NB4 (cell line): Measurements from ENCODE around the gene KRTAP10-1.

Source experiments
- POLR2A ChIP-seq: IDR thresholded peaks from 2 replicates; pipeline ENCODE4 v1.6.1; 2011; ENCODE audit warnings: mild to moderate bottlenecking; ENCODE audit not compliant: insufficient read length; ENCODE audit errors: extremely low read depth
- TF ChIP-seq, protein P1 (sequence below): IDR thresholded peaks from one replicate; pipeline ENCODE4 v1.5.1; 2012; ENCODE audit warnings: low read depth, low read length

DNA sequence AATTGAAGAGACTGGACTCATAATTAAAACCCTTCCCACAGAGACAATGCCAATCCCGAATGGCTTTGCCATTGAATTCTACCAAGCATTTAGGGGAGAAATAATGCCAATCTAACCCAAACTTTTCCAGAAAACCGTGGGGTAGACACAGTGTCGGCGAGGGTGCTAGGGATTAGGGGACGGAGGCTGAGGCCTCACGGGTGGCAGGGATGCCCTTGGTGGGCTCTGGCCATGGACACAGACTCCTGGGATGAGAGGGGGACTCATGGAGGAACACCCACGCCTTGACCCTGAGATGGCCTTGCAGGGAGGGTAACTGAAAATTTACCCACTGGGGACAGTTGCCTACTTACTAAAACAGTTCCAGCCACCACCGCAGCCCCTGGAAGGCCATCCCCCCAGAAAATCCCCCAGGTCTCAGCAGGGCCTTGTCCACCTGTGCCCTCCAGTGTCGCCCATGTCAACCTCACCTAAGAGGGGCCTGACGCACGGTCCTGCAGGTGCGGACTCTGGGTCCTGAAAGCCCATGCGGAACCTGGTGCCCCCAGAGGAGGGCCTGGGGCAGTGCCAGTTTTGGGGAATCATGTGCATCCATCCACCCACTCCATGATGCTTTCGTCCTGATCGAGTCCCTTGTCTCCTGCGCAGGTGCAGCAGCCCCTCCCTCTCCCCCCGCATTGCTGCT is 38.5 kb upstream of the KRTAP10-1 start:
- TF ChIP-seq, protein P1, sequence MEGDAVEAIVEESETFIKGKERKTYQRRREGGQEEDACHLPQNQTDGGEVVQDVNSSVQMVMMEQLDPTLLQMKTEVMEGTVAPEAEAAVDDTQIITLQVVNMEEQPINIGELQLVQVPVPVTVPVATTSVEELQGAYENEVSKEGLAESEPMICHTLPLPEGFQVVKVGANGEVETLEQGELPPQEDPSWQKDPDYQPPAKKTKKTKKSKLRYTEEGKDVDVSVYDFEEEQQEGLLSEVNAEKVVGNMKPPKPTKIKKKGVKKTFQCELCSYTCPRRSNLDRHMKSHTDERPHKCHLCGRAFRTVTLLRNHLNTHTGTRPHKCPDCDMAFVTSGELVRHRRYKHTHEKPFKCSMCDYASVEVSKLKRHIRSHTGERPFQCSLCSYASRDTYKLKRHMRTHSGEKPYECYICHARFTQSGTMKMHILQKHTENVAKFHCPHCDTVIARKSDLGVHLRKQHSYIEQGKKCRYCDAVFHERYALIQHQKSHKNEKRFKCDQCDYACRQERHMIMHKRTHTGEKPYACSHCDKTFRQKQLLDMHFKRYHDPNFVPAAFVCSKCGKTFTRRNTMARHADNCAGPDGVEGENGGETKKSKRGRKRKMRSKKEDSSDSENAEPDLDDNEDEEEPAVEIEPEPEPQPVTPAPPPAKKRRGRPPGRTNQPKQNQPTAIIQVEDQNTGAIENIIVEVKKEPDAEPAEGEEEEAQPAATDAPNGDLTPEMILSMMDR = no peak
- TF ChIP-seq POLR2A = no peak
